Brain microvascular endothelial cell (primary cell): ENCODE data around the gene COL3A1.
A peak's percentile ranks its signal among the peaks of the same experiment; 100 is the strongest.

ENCODE experiments used
- DNase-seq: peaks from one replicate; pipeline ENCODE4 v3.0.0-alpha.2; 2020
- H3K27ac ChIP-seq: fragments of 250-450 bp; sonication (Bioruptor Pico); 2 replicates; pipeline ENCODE4 v1.5.1; 2020; ENCODE audit warnings: mild to moderate bottlenecking, moderate library complexity
- H3K27me3 ChIP-seq: fragments of 250-450 bp; sonication (Bioruptor Pico); replicated peaks from 2 replicates; pipeline ENCODE4 v1.5.1; 2020; ENCODE audit warnings: mild to moderate bottlenecking
- H3K36me3 ChIP-seq: fragments of 250-450 bp; sonication (Bioruptor Pico); replicated peaks from 2 replicates; pipeline ENCODE4 v1.5.1; 2020; ENCODE audit warnings: mild to moderate bottlenecking
- H3K4me3 ChIP-seq: 2 replicates; pipeline ENCODE4 v1.5.1; 2011; ENCODE audit warnings: low read depth, mild to moderate bottlenecking, control low read depth, low read length, moderate library complexity
- CTCF ChIP-seq: IDR thresholded peaks from 2 replicates; pipeline ENCODE4 v1.5.1; 2011; ENCODE audit warnings: low read depth, mild to moderate bottlenecking, moderate library complexity, low read length, control low read depth, inconsistent platforms; ENCODE audit errors: missing control alignments
- in situ Hi-C: cut with HindIII; loops from 2 replicates; pipeline ENCODE4 v1.10.0; 2017; ENCODE audit warnings: low sequenced_read_pairs, low pct_ligation_motif_present

COL3A1 gene

GRCh38 chr2:189020179-189020578, 46.0 kb downstream of the COL3A1 start:
- Histone ChIP-seq H3K27me3 (no peaks in the 10 kb centered on the region), H3K27ac (no peak overlapping the region), H3K4me3 (no peak overlapping the region), H3K36me3 (no peaks in the 10 kb centered on the region)
- in situ Hi-C loops: no loop called here
- no peak for TF ChIP-seq CTCF
- DNase-seq: no peak

- H3K36me3 ChIP-seq: no peaks in the 10 kb centered on the region
- in situ Hi-C loops: no loop called here
- peak; percentile 53 for DNase-seq
- no peaks in the 10 kb centered on the region for H3K27me3 ChIP-seq
- TF ChIP-seq CTCF: no peak
- H3K4me3 ChIP-seq: no peak overlapping the region
- peak overlapping the region; percentile 54 for H3K27ac ChIP-seq
Measured at GRCh38 chr2:189022053-189022481, 47.9 kb downstream of the COL3A1 start.

- H3K4me3 ChIP-seq: no peak overlapping the region
- TF ChIP-seq CTCF: no peak
- no peaks in the 10 kb centered on the region for H3K27me3 ChIP-seq
- H3K36me3 ChIP-seq: no peaks in the 10 kb centered on the region
- no peak for DNase-seq
- peak overlapping the region; percentile 54 for H3K27ac ChIP-seq
- in situ Hi-C loops: no loop called here
Measured at GRCh38 chr2:189022492-189022891, 48.3 kb downstream of the COL3A1 start.

- TF ChIP-seq CTCF: peak; percentile 68
- DNase-seq: no peak
- H3K4me3 ChIP-seq: no peak overlapping the region
- no peaks in the 10 kb centered on the region for H3K27me3 ChIP-seq
- H3K36me3 ChIP-seq: no peaks in the 10 kb centered on the region
- in situ Hi-C loops: no loop called here
- H3K27ac ChIP-seq: no peak overlapping the region
Measured at GRCh38 chr2:189024901-189025618, 50.9 kb downstream of the COL3A1 start.

GRCh38 chr2:189037518-189037917, 63.3 kb downstream of the COL3A1 start:
- DNase-seq: no peak
- Histone ChIP-seq H3K27ac (no peak overlapping the region), H3K27me3 (no peaks in the 10 kb centered on the region), H3K4me3 (no peak overlapping the region), H3K36me3 (peaks cover 69% of the 10 kb centered on the region)
- in situ Hi-C loops: no loop called here
- no peak for TF ChIP-seq CTCF

GRCh38 chr2:189045836-189046235, 71.7 kb downstream of the COL3A1 start:
- Histone ChIP-seq H3K27ac (no peak overlapping the region), H3K27me3 (no peaks in the 10 kb centered on the region), H3K4me3 (no peak overlapping the region), H3K36me3 (peaks cover 71% of the 10 kb centered on the region)
- DNase-seq: no peak
- in situ Hi-C loops: no loop called here
- no peak for TF ChIP-seq CTCF
